Measurements from ENCODE around the gene TLCD2. TPM values are rescaled to one million over a fixed set of nuclear protein-coding genes. Genes with fewer than 3 reads are reported as not detected.

TLCD2 gene
- total and polyA plus RNA-seq, 2 of the 13 experiments (the other 11 are each of a cell fraction or from before 2014, with no cell fraction given) = 0.90 to 1.1 TPM

DNA sequence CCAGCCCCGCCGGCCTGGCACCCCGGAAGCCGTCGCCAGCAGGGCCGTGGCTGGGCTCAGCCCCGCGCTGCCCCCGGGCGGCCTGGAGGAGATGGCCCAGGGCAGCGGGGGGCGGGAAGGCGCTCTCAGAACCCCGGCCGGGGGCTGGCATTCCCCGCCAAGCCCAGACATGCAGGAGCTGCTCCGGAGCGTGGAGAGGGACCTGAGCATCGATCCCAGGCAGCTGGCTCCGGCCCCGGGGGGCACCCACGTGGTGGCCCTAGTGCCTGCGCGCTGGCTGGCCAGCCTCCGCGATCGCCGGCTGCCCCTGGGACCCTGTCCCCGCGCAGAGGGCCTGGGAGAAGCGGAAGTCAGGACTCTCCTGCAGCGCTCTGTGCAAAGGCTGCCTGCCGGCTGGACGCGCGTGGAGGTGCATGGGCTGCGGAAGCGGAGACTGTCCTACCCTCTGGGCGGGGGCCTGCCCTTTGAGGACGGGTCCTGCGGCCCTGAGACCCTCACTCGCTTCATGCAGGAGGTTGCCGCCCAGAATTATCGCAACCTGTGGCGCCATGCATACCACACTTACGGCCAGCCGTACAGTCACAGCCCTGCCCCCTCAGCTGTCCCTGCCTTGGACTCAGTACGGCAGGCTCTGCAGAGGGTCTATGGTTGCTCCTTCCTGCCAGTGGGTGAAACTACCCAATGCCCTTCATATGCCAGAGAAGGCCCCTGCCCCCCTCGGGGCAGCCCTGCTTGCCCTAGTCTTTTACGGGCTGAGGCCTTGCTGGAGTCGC is 14.9 kb upstream of the TLCD2 start (continued):
- TF ChIP-seq, protein P1, sequence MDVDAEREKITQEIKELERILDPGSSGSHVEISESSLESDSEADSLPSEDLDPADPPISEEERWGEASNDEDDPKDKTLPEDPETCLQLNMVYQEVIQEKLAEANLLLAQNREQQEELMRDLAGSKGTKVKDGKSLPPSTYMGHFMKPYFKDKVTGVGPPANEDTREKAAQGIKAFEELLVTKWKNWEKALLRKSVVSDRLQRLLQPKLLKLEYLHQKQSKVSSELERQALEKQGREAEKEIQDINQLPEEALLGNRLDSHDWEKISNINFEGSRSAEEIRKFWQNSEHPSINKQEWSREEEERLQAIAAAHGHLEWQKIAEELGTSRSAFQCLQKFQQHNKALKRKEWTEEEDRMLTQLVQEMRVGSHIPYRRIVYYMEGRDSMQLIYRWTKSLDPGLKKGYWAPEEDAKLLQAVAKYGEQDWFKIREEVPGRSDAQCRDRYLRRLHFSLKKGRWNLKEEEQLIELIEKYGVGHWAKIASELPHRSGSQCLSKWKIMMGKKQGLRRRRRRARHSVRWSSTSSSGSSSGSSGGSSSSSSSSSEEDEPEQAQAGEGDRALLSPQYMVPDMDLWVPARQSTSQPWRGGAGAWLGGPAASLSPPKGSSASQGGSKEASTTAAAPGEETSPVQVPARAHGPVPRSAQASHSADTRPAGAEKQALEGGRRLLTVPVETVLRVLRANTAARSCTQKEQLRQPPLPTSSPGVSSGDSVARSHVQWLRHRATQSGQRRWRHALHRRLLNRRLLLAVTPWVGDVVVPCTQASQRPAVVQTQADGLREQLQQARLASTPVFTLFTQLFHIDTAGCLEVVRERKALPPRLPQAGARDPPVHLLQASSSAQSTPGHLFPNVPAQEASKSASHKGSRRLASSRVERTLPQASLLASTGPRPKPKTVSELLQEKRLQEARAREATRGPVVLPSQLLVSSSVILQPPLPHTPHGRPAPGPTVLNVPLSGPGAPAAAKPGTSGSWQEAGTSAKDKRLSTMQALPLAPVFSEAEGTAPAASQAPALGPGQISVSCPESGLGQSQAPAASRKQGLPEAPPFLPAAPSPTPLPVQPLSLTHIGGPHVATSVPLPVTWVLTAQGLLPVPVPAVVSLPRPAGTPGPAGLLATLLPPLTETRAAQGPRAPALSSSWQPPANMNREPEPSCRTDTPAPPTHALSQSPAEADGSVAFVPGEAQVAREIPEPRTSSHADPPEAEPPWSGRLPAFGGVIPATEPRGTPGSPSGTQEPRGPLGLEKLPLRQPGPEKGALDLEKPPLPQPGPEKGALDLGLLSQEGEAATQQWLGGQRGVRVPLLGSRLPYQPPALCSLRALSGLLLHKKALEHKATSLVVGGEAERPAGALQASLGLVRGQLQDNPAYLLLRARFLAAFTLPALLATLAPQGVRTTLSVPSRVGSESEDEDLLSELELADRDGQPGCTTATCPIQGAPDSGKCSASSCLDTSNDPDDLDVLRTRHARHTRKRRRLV (CRISPR knock-in tag; IDR thresholded peaks at IDR 0.05) = no peak
- TF ChIP-seq MXD1 (CRISPR knock-in tag; IDR thresholded peaks at IDR 0.05) = peak; percentile 93; the same call in 1 of the 2 replicates
- no peak for TF ChIP-seq DR1 (CRISPR knock-in tag; IDR thresholded peaks at IDR 0.05)
- peak; percentile 36; the same call in 1 of the 2 replicates for TF ChIP-seq ZMAT3 (CRISPR knock-in tag; conservative IDR thresholded peaks at IDR 0.05)
- TF ChIP-seq ZKSCAN5 (CRISPR knock-in tag; IDR thresholded peaks at IDR 0.05) = no peak
- TF ChIP-seq ZNF572 (CRISPR knock-in tag; IDR thresholded peaks at IDR 0.05) = no peak
- no peak for TF ChIP-seq FOXP1 (IDR thresholded peaks at IDR 0.05)
- TF ChIP-seq FOXP1 (CRISPR knock-in tag; IDR thresholded peaks at IDR 0.05) = no peak
- no peak for TF ChIP-seq ZNF292 (CRISPR knock-in tag; IDR thresholded peaks at IDR 0.05; ENCODE audit: borderline replicate concordance, low read depth)
- TF ChIP-seq HIC2 (CRISPR knock-in tag; IDR thresholded peaks at IDR 0.05; ENCODE audit: low read depth) = peak; percentile 44; the same call in 1 of the 2 replicates
- no peak for TF ChIP-seq ZBTB37 (CRISPR knock-in tag; IDR thresholded peaks at IDR 0.05)
- no peak for TF ChIP-seq ZBED4 (CRISPR knock-in tag; IDR thresholded peaks at IDR 0.05; ENCODE audit: borderline replicate concordance)
- 0 out of 2 replicates have a peak, but pooled peaks have one; percentile 46 for TF ChIP-seq TBX2 (CRISPR knock-in tag; IDR thresholded peaks at IDR 0.05; ENCODE audit: borderline replicate concordance)
- no peak for TF ChIP-seq PPARG (CRISPR knock-in tag; conservative IDR thresholded peaks at IDR 0.05)
- TF ChIP-seq, protein P2, sequence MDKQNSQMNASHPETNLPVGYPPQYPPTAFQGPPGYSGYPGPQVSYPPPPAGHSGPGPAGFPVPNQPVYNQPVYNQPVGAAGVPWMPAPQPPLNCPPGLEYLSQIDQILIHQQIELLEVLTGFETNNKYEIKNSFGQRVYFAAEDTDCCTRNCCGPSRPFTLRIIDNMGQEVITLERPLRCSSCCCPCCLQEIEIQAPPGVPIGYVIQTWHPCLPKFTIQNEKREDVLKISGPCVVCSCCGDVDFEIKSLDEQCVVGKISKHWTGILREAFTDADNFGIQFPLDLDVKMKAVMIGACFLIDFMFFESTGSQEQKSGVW (CRISPR knock-in tag; IDR thresholded peaks at IDR 0.05; ENCODE audit: borderline replicate concordance) = no peak

Measured in HepG2 (cell line).